Measurements from ENCODE around the gene OR10T2.
"Not testable (repeated sequence)": the region's sequence is repeated elsewhere in the genome, so short reads cannot be mapped to it uniquely, and the experiment has no call there.

OR10T2 gene, protein sequence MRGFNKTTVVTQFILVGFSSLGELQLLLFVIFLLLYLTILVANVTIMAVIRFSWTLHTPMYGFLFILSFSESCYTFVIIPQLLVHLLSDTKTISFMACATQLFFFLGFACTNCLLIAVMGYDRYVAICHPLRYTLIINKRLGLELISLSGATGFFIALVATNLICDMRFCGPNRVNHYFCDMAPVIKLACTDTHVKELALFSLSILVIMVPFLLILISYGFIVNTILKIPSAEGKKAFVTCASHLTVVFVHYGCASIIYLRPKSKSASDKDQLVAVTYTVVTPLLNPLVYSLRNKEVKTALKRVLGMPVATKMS

DNA sequence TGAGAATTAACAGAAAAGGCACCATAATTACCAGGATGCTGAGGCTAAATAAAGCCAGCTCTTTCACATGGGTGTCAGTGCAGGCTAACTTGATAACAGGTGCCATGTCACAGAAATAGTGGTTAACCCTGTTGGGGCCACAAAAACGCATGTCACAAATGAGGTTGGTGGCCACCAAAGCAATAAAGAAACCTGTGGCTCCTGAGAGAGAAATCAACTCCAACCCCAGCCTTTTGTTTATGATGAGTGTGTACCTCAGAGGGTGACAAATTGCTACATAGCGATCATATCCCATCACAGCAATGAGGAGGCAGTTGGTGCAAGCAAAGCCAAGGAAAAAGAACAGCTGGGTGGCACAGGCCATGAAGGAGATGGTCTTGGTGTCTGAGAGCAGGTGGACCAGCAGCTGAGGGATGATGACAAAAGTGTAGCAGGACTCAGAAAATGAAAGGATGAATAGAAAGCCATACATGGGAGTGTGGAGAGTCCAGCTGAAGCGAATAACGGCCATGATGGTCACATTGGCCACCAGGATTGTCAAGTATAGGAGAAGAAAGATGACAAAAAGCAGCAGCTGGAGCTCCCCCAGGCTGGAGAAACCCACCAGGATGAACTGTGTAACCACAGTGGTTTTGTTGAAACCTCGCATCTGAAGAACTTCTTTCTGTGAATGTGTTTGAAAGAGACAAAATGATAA lies at the start of gene OR10T2:
Gene OR10T2 (minus strand): TSS at position 649 of the 697 bp plus-strand sequence. CDS start 0 bp downstream, at position 649.
- DNase-seq (ENCODE audit: low read depth): no peak

DNA sequence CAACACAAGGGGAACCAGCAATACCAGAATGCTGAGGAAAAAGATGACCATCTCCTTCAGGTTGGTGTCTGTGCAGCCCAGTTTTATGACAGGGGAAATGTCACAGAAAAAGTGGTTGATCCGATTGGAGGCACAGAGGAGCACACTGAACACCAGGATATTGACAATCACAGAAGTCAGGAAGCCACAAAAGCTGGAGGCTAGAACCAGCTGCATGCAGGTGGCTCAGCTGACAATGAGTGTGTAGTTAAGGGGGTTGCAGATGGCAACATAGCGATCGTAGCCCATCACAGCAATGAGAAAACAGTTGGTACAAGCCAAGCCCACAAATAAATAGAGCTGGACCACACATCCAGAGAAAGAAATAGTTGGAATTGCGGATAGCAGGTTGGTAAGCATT lies 46.1 kb upstream of the OR10T2 start:
- DNase-seq (ENCODE audit: low read depth): no peak

DNA sequence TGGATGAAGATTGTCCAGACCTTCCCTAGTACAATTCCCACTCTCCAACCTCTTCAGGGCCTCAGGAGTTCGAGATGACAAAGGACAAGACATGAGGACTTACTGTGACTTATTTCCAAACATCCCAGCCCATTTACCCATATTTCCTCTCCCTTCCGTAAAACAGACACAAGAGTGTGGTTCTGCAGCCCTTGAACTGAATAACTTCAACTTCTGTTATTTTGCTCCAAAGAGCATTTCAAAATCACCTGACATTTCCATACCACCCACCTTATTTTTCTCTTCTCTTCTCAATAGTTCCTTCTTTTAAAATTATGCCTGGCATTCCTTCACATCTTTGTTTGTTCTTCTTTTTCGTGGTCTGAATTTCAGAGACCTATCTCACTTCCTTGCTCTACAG lies 35.5 kb upstream of the OR10T2 start:
- DNase-seq (ENCODE audit: low read depth): no peak

DNA sequence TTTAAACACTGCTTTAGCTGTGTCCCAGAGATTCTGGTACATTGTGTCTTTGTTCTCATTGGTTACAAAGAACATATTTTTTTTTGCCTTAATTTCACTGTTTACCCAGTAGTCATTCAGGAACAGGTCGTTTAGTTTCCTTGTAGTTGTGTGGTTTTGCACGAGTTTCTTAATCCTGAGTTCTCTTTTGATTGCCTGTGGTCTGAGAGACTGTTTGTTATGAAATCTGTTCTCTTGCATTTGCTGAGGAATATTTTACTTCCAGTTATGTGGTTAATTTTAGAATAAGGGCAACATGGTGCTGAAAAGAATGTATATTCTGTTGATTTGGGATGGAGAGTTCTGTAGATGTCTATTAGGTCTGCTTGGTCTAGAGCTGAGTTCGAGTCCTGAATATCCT lies 30.9 kb upstream of the OR10T2 start:
- DNase-seq (ENCODE audit: low read depth): not testable (repeated sequence)

DNA sequence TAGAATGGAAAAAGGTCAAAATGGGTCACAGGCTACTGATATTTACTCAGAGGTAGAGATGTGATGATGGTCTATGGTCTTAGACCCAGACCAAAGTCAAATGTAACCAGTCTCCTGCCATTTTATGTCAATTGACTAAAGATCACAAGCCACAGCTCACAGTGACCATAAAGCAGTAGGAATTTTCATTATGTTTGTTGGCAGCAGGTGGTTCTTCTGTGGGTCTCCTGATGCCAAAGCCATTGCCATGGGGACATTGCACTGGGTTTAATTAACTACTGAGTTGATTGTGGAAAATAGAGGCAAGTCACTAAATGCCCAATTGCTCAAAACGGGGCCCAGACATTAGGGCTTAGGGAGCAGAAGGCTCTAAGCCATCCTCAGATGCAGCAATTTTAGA lies 26.9 kb upstream of the OR10T2 start, which contains the start of gene OR10K2:
Gene OR10K2 (minus strand): TSS at position 101 of the 400 bp plus-strand sequence. CDS start 5,371 bp downstream, outside the sequence.
- DNase-seq (ENCODE audit: low read depth): no peak

DNA sequence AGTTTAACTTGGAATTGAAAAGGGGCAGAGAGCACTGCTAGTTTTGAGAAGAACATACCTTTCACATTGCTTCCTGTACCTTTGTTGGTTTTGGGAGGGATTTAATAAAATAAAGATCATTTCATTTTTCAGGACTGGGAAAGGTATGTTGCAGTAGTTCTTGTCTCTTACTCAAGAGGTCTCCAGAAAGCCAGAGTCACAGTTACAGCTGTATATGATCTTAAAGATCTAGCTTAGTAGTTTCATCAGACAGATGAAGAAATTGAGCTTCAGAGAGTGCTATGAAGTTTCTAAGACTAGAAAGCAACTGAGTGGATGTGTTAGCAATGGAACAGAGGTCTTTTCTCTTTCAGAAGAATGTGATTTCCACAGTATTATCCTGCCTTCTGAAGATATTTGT lies 25.8 kb upstream of the OR10T2 start:
- DNase-seq (ENCODE audit: low read depth): no peak

DNA sequence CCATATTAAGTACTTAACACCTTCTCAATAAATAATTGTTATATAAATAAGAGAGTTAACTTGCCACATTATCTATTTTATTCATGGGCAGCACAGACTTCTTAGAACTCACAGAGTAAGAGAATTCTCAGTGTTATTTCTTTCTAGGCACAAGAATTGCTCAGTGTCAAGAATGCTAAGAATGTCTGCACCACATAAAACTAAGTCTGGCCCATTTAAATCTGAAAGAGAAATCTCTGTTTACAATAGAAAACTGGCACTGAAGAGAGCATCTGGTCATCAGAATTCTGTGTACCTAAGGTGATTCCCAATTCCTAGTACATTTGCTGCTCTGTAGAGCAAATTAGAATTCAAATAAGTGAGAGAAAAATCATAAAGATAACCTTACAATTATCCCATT lies 22.9 kb upstream of the OR10T2 start:
- no peak for DNase-seq (ENCODE audit: low read depth)

DNA sequence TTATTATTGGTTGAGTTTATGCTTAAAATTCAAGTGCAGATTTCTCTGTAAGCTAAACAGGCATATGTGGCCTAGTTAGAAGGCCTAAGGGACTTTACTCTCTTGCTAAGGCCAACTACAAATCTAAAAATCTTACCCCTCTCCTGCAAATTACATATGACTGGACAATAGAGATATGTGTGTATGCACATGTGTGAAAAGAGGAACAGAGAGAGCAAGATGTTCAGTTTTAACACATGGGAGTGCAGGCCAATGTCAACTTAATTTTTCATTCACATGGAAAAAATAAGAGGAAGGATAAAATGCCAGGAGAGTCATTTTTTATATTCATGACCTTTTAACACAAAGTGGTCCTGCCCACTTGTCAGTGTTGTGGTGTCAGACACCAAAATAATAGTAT lies 18.3 kb upstream of the OR10T2 start:
- DNase-seq (ENCODE audit: low read depth): no peak

DNA sequence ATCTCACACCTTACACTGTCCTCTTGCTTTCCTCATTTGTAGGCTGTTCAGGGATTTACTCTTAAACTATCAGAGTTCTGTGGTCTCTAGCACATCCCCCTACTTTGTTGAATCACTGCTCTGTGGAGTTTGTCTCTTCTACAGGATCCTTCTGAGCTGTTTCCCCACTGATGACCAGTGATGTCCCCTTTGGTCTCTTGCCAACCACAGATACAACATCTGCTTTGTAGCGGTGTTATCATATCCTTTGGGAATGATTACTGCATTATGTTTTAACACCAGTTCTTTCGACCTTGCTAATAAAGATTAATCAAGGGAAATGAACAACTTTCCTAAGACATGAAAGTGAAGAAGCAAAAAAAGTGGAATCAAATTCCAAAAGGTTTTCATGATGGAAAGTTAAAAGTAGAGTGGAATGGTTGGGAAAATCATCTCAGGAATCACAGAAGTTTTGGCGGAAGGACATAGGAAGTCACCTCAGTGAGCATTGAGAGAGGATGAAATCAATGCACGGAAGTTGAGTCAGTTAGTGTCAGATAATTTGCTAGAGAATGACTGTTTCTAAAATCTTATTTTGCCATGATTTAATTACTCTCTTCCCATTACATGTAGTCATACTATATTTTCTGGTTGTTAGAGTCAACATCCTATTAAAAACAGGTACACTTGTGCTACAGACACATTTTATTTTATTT lies 15.5 kb upstream of the OR10T2 start:
- no peak for DNase-seq (ENCODE audit: low read depth)

DNA sequence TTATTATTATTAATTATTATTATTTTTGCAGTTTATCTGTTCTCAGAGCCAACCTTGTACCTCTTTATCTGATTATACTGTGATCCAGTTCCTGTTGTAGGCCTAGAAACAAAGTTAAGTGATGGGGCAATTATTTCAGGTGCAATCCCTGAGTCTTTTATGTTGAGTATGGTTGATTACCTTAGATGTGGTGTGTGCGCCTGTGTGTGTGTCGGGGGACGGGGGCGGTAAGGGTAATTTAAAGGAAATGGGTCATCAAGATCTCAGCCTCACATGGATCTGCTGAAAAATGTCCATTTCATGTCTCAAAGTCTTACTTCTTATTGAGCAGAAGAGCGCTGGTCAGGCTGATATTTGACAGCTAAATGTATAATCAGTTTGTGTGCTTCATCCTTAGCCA lies 7.8 kb upstream of the OR10T2 start:
- no peak for DNase-seq (ENCODE audit: low read depth)

DNA sequence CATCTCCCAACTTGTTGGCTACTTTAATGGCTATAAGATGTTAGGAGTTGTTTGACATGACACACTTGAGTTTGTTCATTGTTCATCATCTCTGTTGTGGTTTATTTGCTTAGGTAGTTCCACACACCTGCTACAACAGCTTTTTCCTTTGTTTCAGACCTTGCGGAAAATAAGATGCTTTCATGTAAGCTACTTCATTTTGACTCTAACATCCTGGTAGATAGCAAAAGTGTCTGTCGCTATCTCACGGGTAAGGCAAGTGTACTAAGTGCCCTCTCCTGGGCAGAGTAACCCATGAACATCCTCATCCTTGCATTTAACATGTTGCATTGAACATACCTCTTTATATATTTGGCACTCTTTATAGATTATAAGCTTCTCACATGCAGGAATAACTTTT lies 1.6 kb upstream of the OR10T2 start:
- DNase-seq (ENCODE audit: low read depth): no peak

DNA sequence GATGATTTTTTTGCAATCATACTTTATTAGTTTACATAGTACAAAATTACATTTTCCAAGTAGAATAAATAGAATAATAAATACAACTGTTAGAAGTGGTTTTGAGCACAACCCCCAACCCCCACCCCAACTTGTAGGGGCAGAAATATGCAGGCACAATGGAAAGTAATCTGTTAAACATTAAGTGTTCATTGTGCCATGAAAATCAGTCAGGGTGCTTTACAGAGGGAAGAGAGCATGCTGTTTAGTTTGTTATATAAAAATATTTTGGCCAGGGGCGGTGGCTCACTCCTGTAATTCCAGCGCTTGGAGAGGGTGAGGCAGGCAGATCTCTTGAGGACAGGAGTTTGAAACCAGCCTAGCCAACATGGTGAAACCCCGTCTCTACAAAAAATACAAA lies 2.6 kb downstream of the OR10T2 start:
- no peak for DNase-seq (ENCODE audit: low read depth)

DNA sequence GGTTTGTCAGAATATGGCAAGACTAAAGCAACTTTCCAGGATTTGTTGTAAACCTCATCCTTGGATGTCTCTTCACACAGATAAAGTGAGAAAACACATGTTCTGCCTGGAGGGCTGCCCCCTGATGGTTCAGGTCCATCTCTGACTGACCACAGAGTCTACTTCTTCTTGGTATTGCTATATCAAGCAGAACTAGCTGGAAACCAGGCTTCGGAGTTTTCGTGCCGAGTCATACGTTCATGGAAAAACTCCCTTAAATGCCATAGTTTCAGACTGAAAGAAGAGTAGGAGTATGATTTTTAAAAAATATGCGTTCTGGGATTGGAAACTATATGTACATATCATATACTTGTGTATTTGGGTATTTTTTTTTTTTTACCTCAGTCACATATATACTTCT lies 5.8 kb downstream of the OR10T2 start:
- no peak for DNase-seq (ENCODE audit: low read depth)

DNA sequence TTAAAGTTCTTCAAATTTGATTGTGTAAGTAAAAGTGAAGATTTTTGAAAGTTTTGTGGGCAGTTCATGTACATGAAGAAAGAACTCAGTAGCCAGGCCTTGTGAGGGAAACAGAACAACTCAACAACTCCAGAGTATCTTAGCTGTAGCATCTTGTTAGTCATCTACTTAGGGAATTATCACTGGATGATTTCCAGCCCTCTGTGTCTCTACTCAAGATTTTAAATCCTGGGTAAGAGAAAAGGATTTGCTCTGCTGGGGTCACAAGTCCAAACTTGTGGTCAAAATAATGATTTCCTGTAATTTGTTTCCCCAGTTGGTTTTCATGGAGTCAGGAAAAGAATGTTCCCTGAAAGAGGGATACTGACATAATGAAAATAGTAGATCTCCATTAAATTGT lies 8.2 kb downstream of the OR10T2 start:
- no peak for DNase-seq (ENCODE audit: low read depth)

DNA sequence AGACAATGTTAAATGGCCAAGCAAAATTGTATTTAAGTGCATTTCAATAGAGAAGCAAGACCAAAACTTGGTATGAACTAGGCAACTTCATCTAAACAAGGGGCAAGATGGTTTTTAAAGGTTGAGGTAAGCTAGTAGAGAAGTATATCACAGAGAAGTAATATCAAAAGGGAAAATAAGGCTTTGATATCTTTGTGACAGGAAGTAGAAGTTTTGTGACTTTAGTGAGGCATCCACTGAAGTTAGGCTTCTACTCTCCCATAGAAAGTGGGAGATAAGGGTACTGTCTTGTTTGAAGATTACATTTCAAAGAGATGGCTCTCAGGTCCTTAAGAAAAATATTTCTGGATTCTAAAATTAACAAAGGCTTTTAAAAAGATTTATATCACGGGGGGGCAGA lies 8.9 kb downstream of the OR10T2 start:
- DNase-seq (ENCODE audit: low read depth): no peak

DNA sequence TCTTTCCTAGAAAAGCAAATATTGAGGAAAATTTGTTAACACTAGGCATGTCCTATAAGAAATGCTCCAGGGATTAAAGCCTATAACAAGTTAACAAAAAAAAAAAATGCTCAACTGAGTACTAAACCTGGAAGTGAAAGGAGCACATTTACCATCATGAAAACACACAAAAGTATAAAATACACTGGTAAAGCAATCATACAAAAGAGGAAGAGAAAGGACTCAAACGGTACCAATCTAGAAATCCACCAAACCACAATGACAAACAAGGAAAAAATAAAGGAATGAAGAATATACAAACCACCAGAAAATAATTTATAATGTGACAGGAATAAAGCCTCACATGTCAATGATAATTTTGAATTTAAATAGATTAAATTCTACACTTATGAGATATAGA lies 24.4 kb downstream of the OR10T2 start:
- DNase-seq (ENCODE audit: low read depth): no peak

DNA sequence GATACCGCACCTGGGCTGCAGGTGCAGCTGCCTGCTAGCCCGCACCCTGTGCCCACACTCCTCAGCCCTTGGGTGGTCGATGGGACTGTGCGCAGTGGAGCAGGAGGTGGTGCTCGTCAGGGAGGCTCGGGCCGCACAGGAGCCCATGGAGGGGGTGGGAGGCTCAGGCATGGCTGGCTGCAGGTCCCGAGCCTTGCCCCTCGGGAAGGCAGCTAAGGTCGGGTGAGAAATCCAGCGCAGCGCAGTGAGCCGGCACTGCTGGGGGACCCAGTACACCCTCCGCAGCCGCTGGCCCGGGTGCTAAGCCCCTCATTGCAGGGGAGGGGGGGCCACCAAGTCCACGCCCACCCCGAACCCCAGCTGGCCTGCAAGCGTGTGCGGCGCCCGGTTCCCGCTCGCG lies 25.2 kb downstream of the OR10T2 start:
- DNase-seq (ENCODE audit: low read depth): not testable (repeated sequence)

DNA sequence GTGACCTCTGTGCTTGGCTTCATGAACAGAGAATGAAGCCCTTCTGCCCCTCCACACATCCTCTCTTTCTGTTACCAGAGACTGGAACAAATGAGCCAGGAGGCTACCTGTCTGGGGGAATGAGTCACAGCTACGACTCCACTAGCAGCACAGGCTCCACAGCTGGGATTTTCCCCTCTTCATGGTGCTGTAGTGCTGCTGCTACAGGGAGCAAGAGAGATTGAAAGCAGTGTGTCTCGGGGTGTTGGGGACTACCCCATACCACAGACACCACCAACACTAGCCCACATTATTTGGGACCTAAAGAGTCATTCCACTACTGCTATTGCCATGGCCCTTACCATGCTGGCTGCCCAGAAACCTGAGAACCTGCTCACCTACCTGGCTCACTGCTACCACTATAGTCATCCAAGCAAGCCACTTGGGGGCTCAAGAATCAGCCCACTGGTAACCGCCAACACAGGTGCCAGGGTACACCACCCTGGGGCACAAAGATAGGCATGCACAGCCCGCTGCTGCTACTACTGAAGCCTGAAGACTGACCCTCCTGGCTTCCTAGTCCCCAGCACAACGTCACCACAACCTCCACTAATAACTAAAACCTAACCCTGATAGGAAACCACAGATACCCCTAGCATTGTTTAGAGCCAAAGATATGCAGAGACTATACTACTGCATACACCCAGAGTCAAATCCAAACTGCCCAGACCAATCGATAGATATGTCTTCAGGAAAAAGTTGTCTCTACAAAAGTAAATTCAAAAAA lies 27.9 kb downstream of the OR10T2 start:
- DNase-seq (ENCODE audit: low read depth): no peak

DNA sequence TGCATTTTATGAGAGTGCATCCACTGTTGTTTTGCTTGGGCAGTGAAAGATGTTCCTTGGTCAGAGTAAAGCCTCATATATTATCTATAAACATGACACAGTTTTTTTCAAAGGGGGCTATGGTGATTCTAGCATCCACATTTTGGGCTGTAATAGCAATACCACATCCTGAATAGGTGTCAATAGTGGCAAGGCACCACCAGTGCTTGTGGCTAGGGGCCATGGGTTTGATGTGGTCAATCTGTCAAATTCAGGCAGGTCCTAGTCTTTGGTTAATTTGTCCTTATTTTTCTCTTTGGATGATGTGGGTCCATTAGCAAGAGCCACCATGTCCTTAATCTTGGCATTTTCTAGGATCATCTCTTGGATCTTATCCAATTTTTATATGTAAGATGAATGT lies 32.5 kb downstream of the OR10T2 start:
- no peak for DNase-seq (ENCODE audit: low read depth)

DNA sequence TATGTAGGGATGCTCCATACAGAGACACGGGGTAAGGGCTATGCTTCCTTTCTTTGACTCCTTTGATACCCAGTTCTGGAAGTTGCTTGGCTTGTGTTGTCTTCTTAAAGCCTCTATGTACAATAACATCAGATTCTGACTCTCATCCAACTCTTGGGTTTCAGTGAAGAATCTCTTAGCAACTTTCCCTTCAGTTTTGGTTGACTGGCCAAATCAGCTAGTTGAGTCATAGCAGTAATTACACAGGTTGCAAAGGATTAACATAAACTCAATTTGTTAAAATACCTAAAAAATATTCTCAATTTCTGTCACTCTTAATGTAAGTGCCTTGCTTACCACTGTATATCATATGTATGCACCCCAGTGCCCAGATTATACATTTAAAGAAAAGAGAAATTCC lies 36.3 kb downstream of the OR10T2 start:
- no peak for DNase-seq (ENCODE audit: low read depth)

DNA sequence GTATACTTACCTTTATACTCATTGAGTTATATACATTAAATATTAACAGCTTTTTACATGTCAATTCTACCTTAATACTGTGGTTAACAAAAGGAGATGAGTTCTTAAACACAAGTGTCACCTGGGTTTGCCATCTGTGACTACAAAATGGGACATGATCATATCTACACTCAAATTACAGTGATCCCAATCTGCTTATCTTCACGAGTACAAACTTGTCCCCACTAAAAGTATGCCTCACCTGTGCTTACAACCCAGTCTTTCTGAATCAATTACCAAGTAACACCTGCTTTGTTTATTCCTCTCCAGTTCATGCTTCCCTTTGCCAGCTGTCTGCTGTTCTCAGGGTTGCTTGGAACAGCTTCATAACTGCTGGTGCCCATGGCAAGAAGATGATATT lies 36.8 kb downstream of the OR10T2 start:
- no peak for DNase-seq (ENCODE audit: low read depth)

DNA sequence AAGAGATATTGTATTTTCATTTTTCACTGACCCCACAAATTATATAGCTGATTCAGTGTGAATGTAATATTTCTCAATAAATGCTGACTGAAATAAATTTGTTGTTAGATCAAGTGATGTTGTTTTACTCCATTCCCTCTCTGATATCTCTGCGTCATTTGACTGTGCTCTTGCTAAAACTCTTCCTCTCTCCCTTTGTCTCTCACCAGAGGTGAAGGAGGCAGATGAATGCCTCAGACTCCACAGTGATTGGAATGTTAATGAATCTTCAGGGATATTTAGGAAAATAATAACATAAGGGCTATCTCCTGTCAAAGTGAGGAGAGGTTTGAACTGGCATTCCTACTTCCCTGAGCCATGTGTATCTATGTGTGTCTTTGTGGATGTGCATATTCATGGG lies 41.8 kb downstream of the OR10T2 start:
- no peak for DNase-seq (ENCODE audit: low read depth)

Measured in GM04504 (cell line).